Heart left ventricle (tissue), 13 donors: ENCODE data around the gene PTGDR2.

Experiments
- CTCF ChIP-seq, 12 donors: fragments of 200-600 bp; sonication (generic) in 4 of 12; IDR thresholded peaks; one replicate each; pipeline versions ENCODE4 v1.5.0 to v1.8.0; 2018 to 2022; ENCODE audit warnings: antibody characterized with exemption in 12 of 12, mild to moderate bottlenecking in 5 of 12
- POLR2A ChIP-seq, 2 donors: fragments of 450-650 bp; IDR thresholded peaks; one replicate each; pipeline ENCODE4 v1.6.1; 2017; ENCODE audit warnings: antibody characterized with exemption in 2 of 2, mild to moderate bottlenecking in 2 of 2, moderate library complexity in 2 of 2
- donor health status: ischemic (EF 13 %, LVEDD 7.1; RV severe dilation, severe dysfunction).
- donor health status: DM: no; HTN: yes; CAD: no.
- donor health status: DM: no; HTN: no; CAD: no.
- donor health status: ischemic (EF 25% LVEDD 6.9; RV normal size, moderate dysfunction).
- donor health status: ischemic (EF 25% LVEDD 5.7; RV mildly dilated, moderate dysfunction).
- donor health status: ischemic (EF 35%, LVEDD 5.7; RV mildly dilated, moderate dysfunction).
- donor health status: nonischemic (EF 11% LVEDD 7.7; RV severe dilation, severe dysfunction).
- donor health status: DM: yes; HTN: yes; CAD: no.
- donor health status: PGD.
- donor health status: ischemic (EF 29% LVEDD 5.4; RV normal size, mild dysfunction).
- donor health status: nonischemic (EF 23%, LVEDD 6.1; RV moderate dilation, normal function).

GRCh38 chr11:60872961-60873524 lies 17.3 kb upstream of the PTGDR2 start:
- TF ChIP-seq CTCF (IDR thresholded peaks at IDR 0.05) (no peak), POLR2A (IDR thresholded peaks at IDR 0.05) (no peak)
